Midbrain (tissue), 1 donor: ENCODE measurements around the gene KCNAB2.

Experiments used
- DNase-seq: peaks from one replicate; lab custom pipeline; 2025; lab: John Stamatoyannopoulos, UW

Gene KCNAB2

GRCh38 chr1:6109688-6110087 is 64.0 kb downstream of the KCNAB2 start:
- DNase-seq = no peak

- DNase-seq = no peak
Measured at GRCh38 chr1:6110326-6110725, 64.6 kb downstream of the KCNAB2 start.

GRCh38 chr1:6111571-6111970 is 65.9 kb downstream of the KCNAB2 start:
- DNase-seq = no peak

GRCh38 chr1:6111991-6112689 is 66.5 kb downstream of the KCNAB2 start:
- no peak for DNase-seq

- no peak for DNase-seq
Measured at GRCh38 chr1:6112690-6113005, 67.0 kb downstream of the KCNAB2 start.

GRCh38 chr1:6113116-6113515 is 67.4 kb downstream of the KCNAB2 start:
- DNase-seq = no peak

GRCh38 chr1:6113745-6114144 is 68.1 kb downstream of the KCNAB2 start:
- DNase-seq = no peak

GRCh38 chr1:6116137-6116536 is 70.4 kb downstream of the KCNAB2 start:
- DNase-seq = no peak

- DNase-seq = no peak
Measured at GRCh38 chr1:6117064-6117463, 71.4 kb downstream of the KCNAB2 start.

GRCh38 chr1:6117624-6118023 is 71.9 kb downstream of the KCNAB2 start:
- no peak for DNase-seq

GRCh38 chr1:6118415-6118814 is 72.7 kb downstream of the KCNAB2 start:
- DNase-seq = no peak

GRCh38 chr1:6121021-6121421 is 75.3 kb downstream of the KCNAB2 start:
- no peak for DNase-seq

GRCh38 chr1:6121651-6122370 is 76.1 kb downstream of the KCNAB2 start:
- DNase-seq = no peak

- no peak for DNase-seq
Measured at GRCh38 chr1:6123083-6123482, 77.4 kb downstream of the KCNAB2 start.

GRCh38 chr1:6123816-6124215 is 78.1 kb downstream of the KCNAB2 start:
- no peak for DNase-seq

- DNase-seq = no peak
Measured at GRCh38 chr1:6124341-6124740, 78.7 kb downstream of the KCNAB2 start.

- no peak for DNase-seq
Measured at GRCh38 chr1:6124746-6125365, 79.2 kb downstream of the KCNAB2 start.

- DNase-seq = no peak
Measured at GRCh38 chr1:6125366-6125765, 79.7 kb downstream of the KCNAB2 start.

GRCh38 chr1:6126028-6126427 is 80.3 kb downstream of the KCNAB2 start:
- DNase-seq = no peak

- no peak for DNase-seq
Measured at GRCh38 chr1:6126521-6127067, 80.9 kb downstream of the KCNAB2 start.

- DNase-seq = peak; percentile 6
Measured at GRCh38 chr1:6127587-6128163, 82.0 kb downstream of the KCNAB2 start.

- no peak for DNase-seq
Measured at GRCh38 chr1:6128276-6129081, 82.8 kb downstream of the KCNAB2 start.
